ENCODE results near the gene PDE6B. TPM values are rescaled to one million over a fixed set of nuclear protein-coding genes. Genes with fewer than 3 reads are reported as not detected.
"Not testable (repeated sequence)": the region's sequence is repeated elsewhere in the genome, so short reads cannot be mapped to it uniquely, and the experiment has no call there.

Gene PDE6B
- polyA plus RNA-seq, 1 donor = 27.1 TPM

DNA sequence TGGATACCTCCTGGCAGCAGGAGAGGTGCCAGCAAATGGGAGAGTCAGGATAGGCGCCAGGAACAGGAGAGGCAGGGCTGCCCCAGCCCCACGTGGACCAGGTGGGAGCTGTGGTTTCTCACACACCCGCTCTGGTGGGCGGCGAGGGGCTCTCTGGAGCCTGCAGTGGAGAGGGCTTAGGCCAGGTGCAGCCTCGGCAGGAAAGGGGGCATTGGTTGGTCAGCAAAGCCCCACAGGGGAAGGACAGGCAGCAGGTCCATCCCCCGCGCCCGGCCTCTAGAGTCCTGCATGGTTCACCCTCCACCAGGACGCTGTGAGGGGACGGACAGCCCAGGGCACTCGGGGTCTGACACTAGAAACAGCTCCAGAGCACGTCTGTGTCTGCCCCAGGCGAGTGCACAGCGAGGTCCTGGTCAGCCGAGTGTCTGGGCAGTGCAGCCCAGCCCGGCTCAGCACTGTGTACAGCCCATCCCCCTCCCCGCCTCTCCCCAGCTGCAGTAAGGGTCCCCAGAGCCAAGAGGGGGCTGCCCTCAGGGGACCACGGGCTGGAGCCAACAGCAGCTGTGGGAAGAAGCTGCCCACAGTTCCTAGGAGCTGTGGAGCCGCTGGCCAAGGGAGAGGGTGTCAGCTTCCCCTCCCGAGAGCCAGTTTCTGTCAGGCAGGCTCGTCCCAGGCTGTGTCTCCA, 40.5 kb downstream of the PDE6B start:
- peaks cover 6% of the 10 kb centered on the region for H3K9me3 ChIP-seq (ENCODE audit: control insufficient read depth, low read depth, low read length)
- no peak overlapping the region for H3K4me3 ChIP-seq (ENCODE audit: low read length)
- H3K4me1 ChIP-seq (ENCODE audit: control insufficient read depth, insufficient read depth, low read length) = peaks cover 2% of the 10 kb centered on the region
- H3K27ac ChIP-seq (ENCODE audit: low read length) = no peak overlapping the region
- DNase-seq = no peak
- no CpG with 5 or more reads among the region's 22 CpGs for WGBS (ENCODE audit: insufficient coverage, low lambda C conversion rate)
- H3K36me3 ChIP-seq (ENCODE audit: control insufficient read depth, insufficient read depth, low read length) = peaks cover 3% of the 10 kb centered on the region
- H3K27me3 ChIP-seq (ENCODE audit: control insufficient read depth, insufficient read depth, low read length) = no peaks in the 10 kb centered on the region

DNA sequence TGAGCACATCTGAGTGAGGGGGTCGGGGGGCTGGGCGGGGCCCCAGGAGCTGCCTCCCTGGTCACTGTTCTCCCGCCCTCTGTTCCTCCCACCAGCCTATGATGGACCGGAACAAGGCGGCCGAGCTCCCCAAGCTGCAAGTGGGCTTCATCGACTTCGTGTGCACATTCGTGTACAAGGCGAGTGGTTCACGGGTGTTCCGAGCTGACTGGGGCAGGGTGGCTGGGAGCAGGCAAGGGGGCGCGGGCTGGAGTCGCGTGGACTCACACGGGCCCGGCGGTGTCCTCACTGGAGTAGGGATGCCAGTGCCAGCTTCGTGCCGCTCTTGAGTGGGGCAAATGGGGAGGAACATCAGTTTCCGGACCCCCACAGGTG, 41.0 kb downstream of the PDE6B start:
- peaks cover 8% of the 10 kb centered on the region for H3K36me3 ChIP-seq (ENCODE audit: control insufficient read depth, insufficient read depth, low read length)
- WGBS (ENCODE audit: insufficient coverage, low lambda C conversion rate) = no CpG with 5 or more reads among the region's 22 CpGs
- H3K9me3 ChIP-seq (ENCODE audit: control insufficient read depth, low read depth, low read length) = peaks cover 6% of the 10 kb centered on the region
- H3K27me3 ChIP-seq (ENCODE audit: control insufficient read depth, insufficient read depth, low read length) = no peaks in the 10 kb centered on the region
- no peak for DNase-seq
- H3K4me1 ChIP-seq (ENCODE audit: control insufficient read depth, insufficient read depth, low read length) = peaks cover 2% of the 10 kb centered on the region
- no peak overlapping the region for H3K27ac ChIP-seq (ENCODE audit: low read length)
- H3K4me3 ChIP-seq (ENCODE audit: low read length) = no peak overlapping the region

DNA sequence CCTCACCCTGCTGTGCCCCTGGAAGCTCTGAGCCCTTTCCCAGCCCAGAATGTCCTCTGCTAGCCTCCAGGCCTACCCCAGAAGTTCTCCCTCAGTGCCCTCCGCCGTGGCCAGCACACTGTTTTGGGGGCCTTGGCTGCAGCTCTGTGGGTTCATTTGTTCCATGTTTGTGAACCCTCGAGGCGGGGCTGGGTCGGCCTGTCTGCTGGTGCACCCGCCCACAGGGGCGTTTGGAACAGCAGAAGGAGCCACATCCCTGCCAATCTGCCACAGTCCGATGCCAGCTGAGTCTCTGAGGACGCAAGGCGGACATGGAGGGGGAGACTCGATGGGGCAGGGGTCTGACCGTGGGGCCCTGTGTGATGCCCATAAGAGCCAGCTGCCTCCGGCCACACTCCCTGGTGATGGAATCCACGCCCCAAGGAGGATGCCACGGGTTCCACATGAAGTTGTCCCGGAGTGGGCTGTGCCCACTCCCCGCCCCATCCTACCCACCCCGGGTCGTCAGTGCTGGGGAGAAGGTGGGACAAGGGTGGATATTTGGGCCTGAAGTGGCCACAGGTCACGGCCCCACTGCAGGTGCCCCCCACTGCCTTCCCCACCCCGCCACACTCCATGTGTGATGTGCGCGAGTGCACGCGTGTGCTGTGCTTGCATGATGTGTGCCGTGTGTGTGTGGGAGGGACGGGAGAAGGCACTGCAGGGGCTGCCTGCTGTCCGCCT, 41.6 kb downstream of the PDE6B start:
- peaks cover 2% of the 10 kb centered on the region for H3K4me1 ChIP-seq (ENCODE audit: control insufficient read depth, insufficient read depth, low read length)
- H3K27me3 ChIP-seq (ENCODE audit: control insufficient read depth, insufficient read depth, low read length) = no peaks in the 10 kb centered on the region
- H3K36me3 ChIP-seq (ENCODE audit: control insufficient read depth, insufficient read depth, low read length) = peaks cover 13% of the 10 kb centered on the region
- no peak for DNase-seq
- WGBS (ENCODE audit: insufficient coverage, low lambda C conversion rate) = no CpG with 5 or more reads among the region's 28 CpGs
- no peak overlapping the region for H3K27ac ChIP-seq (ENCODE audit: low read length)
- H3K9me3 ChIP-seq (ENCODE audit: control insufficient read depth, low read depth, low read length) = peaks cover 6% of the 10 kb centered on the region
- no peak overlapping the region for H3K4me3 ChIP-seq (ENCODE audit: low read length)

DNA sequence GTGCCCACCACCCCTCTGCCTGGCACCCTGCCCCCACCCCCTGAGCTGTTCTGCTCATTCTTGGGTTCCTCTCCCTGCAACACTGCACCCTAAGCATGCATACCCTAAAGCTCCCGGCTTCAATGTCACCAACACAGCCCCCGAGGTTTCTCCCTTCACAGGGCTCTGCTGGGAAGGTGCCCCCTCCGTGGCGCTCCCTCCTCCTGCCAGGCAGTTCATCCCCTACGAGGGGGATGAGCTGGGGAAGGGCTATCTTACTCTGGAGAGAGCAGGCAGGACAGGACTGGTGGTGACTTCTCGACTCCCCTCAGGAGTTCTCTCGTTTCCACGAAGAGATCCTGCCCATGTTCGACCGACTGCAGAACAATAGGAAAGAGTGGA, 42.2 kb downstream of the PDE6B start:
- WGBS (ENCODE audit: insufficient coverage, low lambda C conversion rate) = no CpG with 5 or more reads among the region's 10 CpGs
- DNase-seq = no peak

DNA sequence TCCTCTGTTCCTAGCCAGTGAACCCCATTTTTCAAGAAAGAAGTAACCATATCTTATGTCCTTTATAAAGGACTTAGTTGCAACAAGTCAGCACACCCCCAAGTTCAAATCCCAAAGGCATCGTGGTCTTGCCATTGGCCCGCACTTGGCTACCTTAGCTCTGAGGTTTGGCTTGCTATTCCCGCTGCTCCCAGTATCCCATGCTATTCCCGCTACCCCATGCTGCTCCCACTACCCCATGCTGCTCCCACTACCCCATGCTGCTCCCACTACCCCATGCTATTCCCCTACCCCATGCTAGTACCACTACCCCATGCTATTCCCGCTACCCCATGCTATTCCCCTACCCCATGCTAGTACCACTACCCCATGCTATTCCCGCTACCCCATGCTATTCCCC, 42.8 kb downstream of the PDE6B start:
- not testable (repeated sequence) for H3K4me1 ChIP-seq (ENCODE audit: control insufficient read depth, insufficient read depth, low read length); H3K27me3 ChIP-seq (ENCODE audit: control insufficient read depth, insufficient read depth, low read length); H3K9me3 ChIP-seq (ENCODE audit: control insufficient read depth, low read depth, low read length); H3K27ac ChIP-seq (ENCODE audit: low read length); H3K4me3 ChIP-seq (ENCODE audit: low read length); DNase-seq
- H3K36me3 ChIP-seq (ENCODE audit: control insufficient read depth, insufficient read depth, low read length) = peaks cover 25% of the 10 kb centered on the region
- 100% methylated on average over 4 of the region's 6 CpGs for WGBS (ENCODE audit: insufficient coverage, low lambda C conversion rate)

More for the DNA sequence above, 42.2 kb downstream of the PDE6B start:
- H3K27me3 ChIP-seq (ENCODE audit: control insufficient read depth, insufficient read depth, low read length) = no peaks in the 10 kb centered on the region
- H3K27ac ChIP-seq (ENCODE audit: low read length) = no peak overlapping the region
- H3K9me3 ChIP-seq (ENCODE audit: control insufficient read depth, low read depth, low read length) = peaks cover 3% of the 10 kb centered on the region
- peaks cover 2% of the 10 kb centered on the region for H3K4me1 ChIP-seq (ENCODE audit: control insufficient read depth, insufficient read depth, low read length)
- no peak overlapping the region for H3K4me3 ChIP-seq (ENCODE audit: low read length)
- peaks cover 19% of the 10 kb centered on the region for H3K36me3 ChIP-seq (ENCODE audit: control insufficient read depth, insufficient read depth, low read length)

DNA sequence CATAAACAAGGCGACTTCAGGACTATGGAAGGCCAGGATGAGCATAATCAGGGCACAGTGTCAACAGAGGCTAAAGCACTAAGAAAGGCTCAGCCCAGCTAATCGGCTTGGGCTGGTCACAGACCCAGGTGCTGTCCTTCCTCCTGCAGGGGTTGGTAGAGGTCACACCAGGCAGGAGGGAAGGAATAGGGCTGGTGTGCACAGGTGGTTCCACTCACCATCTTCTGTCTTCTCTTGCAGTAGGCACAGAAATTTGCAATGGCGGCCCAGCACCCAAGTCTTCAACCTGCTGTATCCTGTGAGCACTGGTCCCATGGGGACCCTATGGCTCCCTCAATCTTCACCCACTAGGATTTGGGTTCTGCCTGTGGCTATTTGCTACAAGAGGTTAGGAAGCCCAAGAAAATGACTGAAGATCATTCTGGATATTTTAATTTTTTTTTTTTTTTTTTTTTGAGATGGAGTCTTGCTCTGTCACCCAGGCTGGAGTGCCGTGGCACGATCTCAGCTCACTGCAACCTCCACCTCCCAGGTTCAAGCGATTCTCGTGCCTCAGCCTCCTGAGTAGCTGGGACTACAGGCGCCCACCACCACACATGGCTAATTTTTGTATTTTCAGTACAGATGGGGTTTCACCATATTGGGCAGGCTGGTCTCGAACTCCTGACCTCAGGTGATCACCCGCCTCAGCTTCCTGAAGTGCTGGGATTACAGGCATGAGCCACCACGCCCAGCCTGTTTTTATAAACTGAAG, 44.6 kb downstream of the PDE6B start:
- Histone ChIP-seq H3K4me1 (ENCODE audit: control insufficient read depth, insufficient read depth, low read length) (peaks cover 10% of the 10 kb centered on the region), H3K36me3 (ENCODE audit: control insufficient read depth, insufficient read depth, low read length) (peaks cover 25% of the 10 kb centered on the region)
- H3K27ac ChIP-seq (ENCODE audit: low read length); DNase-seq; H3K4me3 ChIP-seq (ENCODE audit: low read length); H3K9me3 ChIP-seq (ENCODE audit: control insufficient read depth, low read depth, low read length); H3K27me3 ChIP-seq (ENCODE audit: control insufficient read depth, insufficient read depth, low read length): not testable (repeated sequence)
- WGBS (ENCODE audit: insufficient coverage, low lambda C conversion rate) = 100% methylated on average over 1 of the region's 11 CpGs

DNA sequence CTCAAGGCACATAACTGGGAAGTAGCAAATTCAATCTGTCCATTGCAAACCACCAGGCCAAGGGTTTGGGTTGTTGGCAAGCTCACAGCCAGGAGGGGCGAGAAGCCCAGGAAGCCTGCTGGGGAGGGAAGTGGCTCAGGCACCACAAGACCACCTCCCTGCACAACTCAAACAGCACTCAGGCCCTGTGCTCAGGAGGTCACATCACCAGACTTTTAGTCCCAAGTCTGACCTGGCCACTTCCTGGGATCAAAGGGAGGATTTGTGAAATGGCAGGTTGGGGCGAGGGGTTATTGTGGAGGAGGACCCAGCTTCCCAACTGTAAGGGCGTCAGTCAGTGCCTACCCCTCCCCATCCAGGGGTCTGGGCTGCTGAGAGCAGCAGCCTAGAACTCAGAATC, 46.4 kb downstream of the PDE6B start:
- Histone ChIP-seq H3K4me1 (ENCODE audit: control insufficient read depth, insufficient read depth, low read length) (peaks cover 21% of the 10 kb centered on the region), H3K27me3 (ENCODE audit: control insufficient read depth, insufficient read depth, low read length) (no peaks in the 10 kb centered on the region), H3K27ac (ENCODE audit: low read length) (no peak overlapping the region), H3K4me3 (ENCODE audit: low read length) (no peak overlapping the region), H3K36me3 (ENCODE audit: control insufficient read depth, insufficient read depth, low read length) (peaks cover 25% of the 10 kb centered on the region), H3K9me3 (ENCODE audit: control insufficient read depth, low read depth, low read length) (no peaks in the 10 kb centered on the region)
- WGBS (ENCODE audit: insufficient coverage, low lambda C conversion rate) = no CpG with 5 or more reads among the region's 3 CpGs
- DNase-seq = no peak

DNA sequence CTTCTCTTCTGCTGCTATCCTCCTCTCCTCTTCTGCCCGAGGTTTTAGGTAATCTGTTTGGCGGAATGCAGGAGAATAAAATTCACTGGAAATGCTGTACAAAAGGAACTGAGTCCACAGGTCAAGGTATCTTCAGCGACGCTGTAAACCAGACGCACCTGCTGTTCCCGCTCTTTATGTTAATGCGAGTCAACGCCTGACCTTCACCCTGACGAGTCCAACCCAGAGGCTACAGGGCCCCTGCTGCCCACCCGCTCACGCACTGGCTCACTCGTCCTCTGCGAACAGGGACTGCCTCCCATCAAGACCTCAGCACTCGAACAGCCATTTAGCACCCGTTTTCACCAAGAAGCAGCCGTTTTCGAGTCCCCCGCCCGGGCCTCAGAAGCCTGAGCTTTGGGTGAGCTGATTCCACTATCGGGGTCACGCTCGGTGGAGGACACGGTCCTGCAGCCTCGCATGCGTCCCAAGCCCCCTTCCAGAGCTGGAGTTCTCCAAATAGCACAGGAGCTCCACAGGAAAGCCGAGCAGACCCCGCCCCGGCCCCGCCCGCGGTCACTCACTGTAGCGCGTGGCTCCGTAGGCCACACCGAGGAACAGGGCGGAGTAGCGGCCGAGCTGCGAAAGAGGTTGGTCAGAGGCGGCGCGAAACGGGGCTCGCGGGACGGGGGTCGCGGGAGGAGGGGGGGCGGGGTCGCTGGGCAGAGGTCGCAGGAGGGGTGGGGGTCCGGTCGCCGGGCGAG, 48.1 kb downstream of the PDE6B start:
- H3K9me3 ChIP-seq (ENCODE audit: control insufficient read depth, low read depth, low read length) = no peaks in the 10 kb centered on the region
- H3K4me3 ChIP-seq (ENCODE audit: low read length) = peak overlapping the region; percentile 59
- H3K36me3 ChIP-seq (ENCODE audit: control insufficient read depth, insufficient read depth, low read length) = peaks cover 25% of the 10 kb centered on the region
- H3K27ac ChIP-seq (ENCODE audit: low read length) = peak overlapping the region; percentile 79
- DNase-seq = peak in 1 of 2 donors; percentile 84
- no CpG with 5 or more reads among the region's 55 CpGs for WGBS (ENCODE audit: insufficient coverage, low lambda C conversion rate)
- peaks cover 36% of the 10 kb centered on the region for H3K4me1 ChIP-seq (ENCODE audit: control insufficient read depth, insufficient read depth, low read length)
- H3K27me3 ChIP-seq (ENCODE audit: control insufficient read depth, insufficient read depth, low read length) = no peaks in the 10 kb centered on the region

DNA sequence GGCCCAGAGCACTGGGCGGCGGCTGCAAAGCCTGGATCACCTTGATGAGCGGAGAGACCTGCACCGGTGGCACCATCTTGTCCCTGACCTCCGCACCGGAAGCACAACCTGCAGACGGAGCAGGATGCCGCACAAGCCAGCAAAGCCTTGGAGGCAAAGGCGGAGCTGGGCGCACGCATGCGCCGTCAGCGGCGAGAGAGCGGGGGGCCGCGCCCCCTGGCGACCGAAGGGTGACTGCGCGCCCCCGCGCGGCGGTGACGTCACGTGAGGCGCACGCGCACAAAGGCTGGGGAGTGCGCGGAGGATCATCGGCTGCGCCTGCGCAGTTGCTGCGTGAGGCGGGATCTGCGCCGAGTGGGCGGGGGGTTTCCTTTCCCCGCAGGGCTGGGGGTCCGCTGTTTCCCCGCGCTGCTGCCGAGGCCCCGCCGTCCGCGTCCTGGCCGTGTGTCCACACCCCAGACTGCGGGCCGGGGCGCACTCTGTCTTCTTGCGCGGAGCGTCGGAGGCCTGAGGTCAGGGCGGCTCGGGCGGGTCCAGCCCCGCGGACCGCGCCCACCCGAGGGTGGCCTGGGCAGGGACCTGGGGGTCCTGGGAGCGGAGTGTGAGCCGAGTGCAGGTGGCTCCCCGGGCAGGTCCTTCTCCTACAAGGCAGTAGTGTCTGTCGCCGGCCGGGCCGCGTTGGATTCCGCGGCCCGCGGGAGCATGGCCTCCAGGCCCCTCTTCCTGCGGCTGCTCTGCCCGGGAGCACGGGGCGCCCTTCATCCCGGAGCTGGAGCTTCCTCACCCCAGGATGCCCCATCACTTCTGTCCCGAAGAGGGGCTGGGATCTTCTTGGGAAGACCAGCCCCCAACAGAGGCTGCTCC, 49.0 kb downstream of the PDE6B start, which contains the start of the genes ATP5ME and MYL5:
Gene ATP5ME, minus strand, starts transcription at position 105 of the 864 bp plus-strand sequence. Its CDS starts 29 bp downstream, at position 76.
Gene MYL5, plus strand, starts transcription at position 371 of the 864 bp plus-strand sequence. CDS start 3,485 bp downstream, outside the sequence.
- Histone ChIP-seq H3K9me3 (ENCODE audit: control insufficient read depth, low read depth, low read length) (no peaks in the 10 kb centered on the region), H3K27me3 (ENCODE audit: control insufficient read depth, insufficient read depth, low read length) (no peaks in the 10 kb centered on the region), H3K36me3 (ENCODE audit: control insufficient read depth, insufficient read depth, low read length) (peaks cover 25% of the 10 kb centered on the region), H3K4me1 (ENCODE audit: control insufficient read depth, insufficient read depth, low read length) (peaks cover 36% of the 10 kb centered on the region), H3K4me3 (ENCODE audit: low read length) (peak within 1 kb of the TSS; percentile 90), H3K27ac (ENCODE audit: low read length) (peak within 1 kb of the TSS; percentile 79)
- DNase-seq = peak; percentile 98
- WGBS (ENCODE audit: insufficient coverage, low lambda C conversion rate) = no CpG with 5 or more reads among the region's 84 CpGs
